RWPE2 (cell line): ENCODE measurements around the gene NAALADL2.

Experiments used
- ATAC-seq: fragments of 200-7000 bp; cut with Tn5 transposase; 3 replicates; pipeline ENCODE4 v1.9.1; 2021; ENCODE audit warnings: low read depth
- DNase-seq: peaks from one replicate; pipeline ENCODE4 v3.0.0-alpha.2; 2020; ENCODE audit warnings: low spot score
- H3K27ac ChIP-seq: fragments of 450-650 bp; 2 replicates; pipeline ENCODE4 v1.5.1; 2017; ENCODE audit warnings: mild to moderate bottlenecking; ENCODE audit not compliant: poor library complexity, severe bottlenecking
- H3K27me3 ChIP-seq: fragments of 250-450 bp; sonication (Bioruptor Pico); 2 replicates; pipeline ENCODE4 v1.5.1; 2021; ENCODE audit warnings: mild to moderate bottlenecking, moderate library complexity; ENCODE audit not compliant: insufficient read depth, poor library complexity, severe bottlenecking
- H3K36me3 ChIP-seq: fragments of 250-450 bp; sonication (Bioruptor Pico); 2 replicates; pipeline ENCODE4 v1.5.1; 2020; ENCODE audit warnings: low read depth, mild to moderate bottlenecking, moderate library complexity
- H3K4me1 ChIP-seq: fragments of 250-450 bp; sonication (Bioruptor Pico); 2 replicates; pipeline ENCODE4 v1.5.1; 2021; ENCODE audit warnings: mild to moderate bottlenecking, moderate library complexity; ENCODE audit not compliant: insufficient read depth, poor library complexity, severe bottlenecking
- H3K4me3 ChIP-seq: fragments of 250-450 bp; sonication (Bioruptor Pico); 2 replicates; pipeline ENCODE4 v1.5.1; 2021; ENCODE audit warnings: mild to moderate bottlenecking, moderate library complexity; ENCODE audit not compliant: severe bottlenecking
- H3K9me3 ChIP-seq: fragments of 250-450 bp; sonication (Bioruptor Pico); 2 replicates; pipeline ENCODE4 v1.5.1; 2021; ENCODE audit warnings: mild to moderate bottlenecking, moderate library complexity; ENCODE audit not compliant: severe bottlenecking
- TF ChIP-seq, protein P1 (sequence below): fragments of 450-650 bp; IDR thresholded peaks from one replicate; pipeline ENCODE4 v1.5.1; 2017; ENCODE audit warnings: mild to moderate bottlenecking, moderate library complexity; ENCODE audit not compliant: poor library complexity, severe bottlenecking

Gene NAALADL2

DNA sequence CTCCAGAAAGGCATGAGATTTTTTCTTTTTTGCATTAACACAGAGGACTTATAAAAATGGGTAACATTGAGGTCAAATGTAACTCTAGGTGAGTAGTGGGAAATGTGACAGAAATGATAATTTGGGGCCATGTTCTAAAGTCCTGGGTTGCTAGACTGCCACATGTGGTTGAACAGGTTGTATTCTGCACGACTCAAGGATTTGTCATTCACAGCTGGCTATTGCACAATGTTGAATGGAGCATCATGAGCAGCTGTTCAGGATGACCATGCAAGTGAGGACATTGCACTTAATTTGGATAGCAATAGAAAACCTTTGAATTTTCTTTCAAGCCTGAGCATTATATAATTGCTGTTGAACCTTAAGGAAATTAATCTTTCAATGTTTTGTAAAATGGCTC lies 396.6 kb downstream of the NAALADL2 start:
- DNase-seq = no peak
- Histone ChIP-seq H3K27ac (no peak overlapping the region), H3K9me3 (no peaks in the 10 kb centered on the region), H3K27me3 (no peaks in the 10 kb centered on the region), H3K36me3 (no peaks in the 10 kb centered on the region), H3K4me3 (no peak overlapping the region), H3K4me1 (peaks cover 14% of the 10 kb centered on the region)
- TF ChIP-seq, protein P1, sequence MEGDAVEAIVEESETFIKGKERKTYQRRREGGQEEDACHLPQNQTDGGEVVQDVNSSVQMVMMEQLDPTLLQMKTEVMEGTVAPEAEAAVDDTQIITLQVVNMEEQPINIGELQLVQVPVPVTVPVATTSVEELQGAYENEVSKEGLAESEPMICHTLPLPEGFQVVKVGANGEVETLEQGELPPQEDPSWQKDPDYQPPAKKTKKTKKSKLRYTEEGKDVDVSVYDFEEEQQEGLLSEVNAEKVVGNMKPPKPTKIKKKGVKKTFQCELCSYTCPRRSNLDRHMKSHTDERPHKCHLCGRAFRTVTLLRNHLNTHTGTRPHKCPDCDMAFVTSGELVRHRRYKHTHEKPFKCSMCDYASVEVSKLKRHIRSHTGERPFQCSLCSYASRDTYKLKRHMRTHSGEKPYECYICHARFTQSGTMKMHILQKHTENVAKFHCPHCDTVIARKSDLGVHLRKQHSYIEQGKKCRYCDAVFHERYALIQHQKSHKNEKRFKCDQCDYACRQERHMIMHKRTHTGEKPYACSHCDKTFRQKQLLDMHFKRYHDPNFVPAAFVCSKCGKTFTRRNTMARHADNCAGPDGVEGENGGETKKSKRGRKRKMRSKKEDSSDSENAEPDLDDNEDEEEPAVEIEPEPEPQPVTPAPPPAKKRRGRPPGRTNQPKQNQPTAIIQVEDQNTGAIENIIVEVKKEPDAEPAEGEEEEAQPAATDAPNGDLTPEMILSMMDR = no peak
- peak; percentile 76 for ATAC-seq

DNA sequence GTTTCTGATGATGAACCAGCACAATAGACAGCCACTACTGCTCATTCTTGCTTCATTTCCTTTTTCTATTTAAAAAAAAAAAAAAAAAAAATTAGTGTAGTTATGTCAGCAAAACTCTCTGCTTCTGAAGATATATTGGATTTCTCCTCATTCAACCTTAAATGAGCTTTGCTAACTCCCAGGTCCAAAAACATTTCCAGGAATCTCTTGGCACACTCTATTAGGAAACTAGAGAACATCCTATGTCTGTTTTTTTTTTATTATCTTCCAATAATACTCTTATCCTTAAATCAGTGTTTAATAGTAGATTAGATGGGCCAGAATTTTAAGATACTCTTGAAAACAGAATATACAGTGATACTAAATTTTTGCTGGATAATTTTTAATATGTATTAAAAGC lies 398.0 kb downstream of the NAALADL2 start:
- H3K4me1 ChIP-seq = peaks cover 22% of the 10 kb centered on the region
- H3K27me3 ChIP-seq = no peaks in the 10 kb centered on the region
- H3K27ac ChIP-seq = no peak overlapping the region
- no peaks in the 10 kb centered on the region for H3K9me3 ChIP-seq
- no peak overlapping the region for H3K4me3 ChIP-seq
- TF ChIP-seq, protein P1 = no peak
- no peak for DNase-seq
- ATAC-seq = no peak
- no peaks in the 10 kb centered on the region for H3K36me3 ChIP-seq

DNA sequence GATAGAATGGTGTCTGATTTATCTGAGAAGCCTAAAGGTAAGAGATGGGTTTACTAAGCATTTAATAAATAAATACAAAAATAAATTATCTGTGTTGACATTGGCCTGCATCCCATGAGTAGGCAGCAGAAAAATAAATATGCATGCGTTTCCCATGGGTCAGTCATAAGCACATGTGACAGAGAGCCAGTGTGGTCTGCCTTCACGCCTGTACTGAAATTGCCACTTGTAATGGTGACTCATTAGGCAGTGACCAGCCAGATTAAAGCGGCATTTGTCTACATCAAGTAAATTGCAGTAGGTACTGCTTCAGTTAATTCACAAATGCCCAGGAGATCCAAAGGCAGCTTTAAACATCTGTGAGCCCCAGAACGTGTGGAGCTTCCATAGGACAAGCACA lies 399.6 kb downstream of the NAALADL2 start:
- no peak overlapping the region for H3K27ac ChIP-seq
- TF ChIP-seq, protein P1 = no peak
- H3K4me1 ChIP-seq = peaks cover 22% of the 10 kb centered on the region
- no peaks in the 10 kb centered on the region for H3K27me3 ChIP-seq
- no peak for DNase-seq
- ATAC-seq = 0 out of 3 replicates have a peak, but pooled peaks have one; percentile 19
- no peak overlapping the region for H3K4me3 ChIP-seq
- no peaks in the 10 kb centered on the region for H3K36me3 ChIP-seq
- no peaks in the 10 kb centered on the region for H3K9me3 ChIP-seq

DNA sequence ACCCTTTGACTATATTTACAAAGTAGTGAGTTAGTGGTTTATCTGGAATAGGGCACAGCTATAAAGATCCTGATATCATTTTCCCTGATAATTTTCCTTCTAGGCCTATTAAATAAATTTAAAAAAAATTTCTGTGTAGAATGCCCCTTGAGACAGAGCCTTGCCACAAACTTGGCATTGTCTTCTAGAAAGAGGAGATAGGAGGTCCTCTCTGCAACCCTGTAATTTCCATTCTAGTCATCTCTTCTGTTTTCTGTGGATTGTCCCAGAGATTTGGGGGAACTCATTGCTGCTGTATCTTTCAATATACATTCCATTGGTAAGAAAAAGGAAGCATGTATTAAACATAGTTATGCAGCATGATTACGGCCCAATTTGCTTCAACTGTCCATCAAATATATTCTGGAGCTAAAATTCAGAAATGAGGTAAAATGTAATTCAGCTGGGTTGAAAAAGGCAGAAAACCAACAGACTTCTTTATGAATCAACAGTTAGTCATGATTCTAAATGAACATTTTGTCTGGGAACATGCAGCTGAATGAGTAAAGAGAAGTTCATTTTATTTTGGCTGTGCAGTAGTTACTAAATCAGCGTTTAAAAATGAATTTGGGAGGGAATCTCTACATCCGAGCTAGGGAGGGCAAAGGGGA lies 401.1 kb downstream of the NAALADL2 start:
- DNase-seq = no peak
- H3K4me1 ChIP-seq = peaks cover 24% of the 10 kb centered on the region
- no peaks in the 10 kb centered on the region for H3K27me3 ChIP-seq
- H3K4me3 ChIP-seq = no peak overlapping the region
- TF ChIP-seq, protein P1 = no peak
- H3K36me3 ChIP-seq = no peaks in the 10 kb centered on the region
- peak; percentile 79 for ATAC-seq
- H3K9me3 ChIP-seq = no peaks in the 10 kb centered on the region
- peak overlapping the region; percentile 85 for H3K27ac ChIP-seq

DNA sequence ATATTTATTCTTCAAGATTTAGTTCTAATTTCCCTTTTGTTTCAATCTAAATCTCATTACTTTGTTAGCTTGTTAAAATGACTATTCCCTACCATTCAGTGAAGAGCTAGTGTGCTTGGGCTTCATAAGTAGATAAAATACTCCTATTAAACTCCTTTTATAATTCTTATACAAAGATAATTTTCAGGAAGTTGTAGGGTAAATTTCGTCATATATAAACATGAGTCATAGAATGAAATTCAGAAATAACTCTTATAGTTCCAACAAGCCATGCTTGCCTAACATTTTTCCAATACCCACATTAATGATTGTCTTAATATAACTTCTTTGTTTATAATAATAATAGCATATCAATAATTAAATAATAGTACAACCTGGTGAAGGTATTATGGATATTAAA lies 407.3 kb downstream of the NAALADL2 start:
- H3K9me3 ChIP-seq = no peaks in the 10 kb centered on the region
- TF ChIP-seq, protein P1 = no peak
- peak overlapping the region; percentile 78 for H3K27ac ChIP-seq
- no peaks in the 10 kb centered on the region for H3K36me3 ChIP-seq
- no peak overlapping the region for H3K4me3 ChIP-seq
- peak; percentile 43; the same call in 1 of the 3 replicates for ATAC-seq
- peaks cover 28% of the 10 kb centered on the region for H3K4me1 ChIP-seq
- no peaks in the 10 kb centered on the region for H3K27me3 ChIP-seq
- DNase-seq = no peak
